Parathyroid adenoma (tissue), 2 donors: ENCODE results near the gene ST3GAL4.

Source experiments
- H2AFZ ChIP-seq: fragments of 300-600 bp; sonication (generic); one replicate; pipeline ENCODE4 v1.7.0; 2017; ENCODE audit warnings: antibody characterized with exemption, mild to moderate bottlenecking
- H3K27ac ChIP-seq: fragments of 300-600 bp; sonication (generic); one replicate; pipeline ENCODE4 v1.7.0; 2017
- H3K27me3 ChIP-seq: fragments of 300-600 bp; sonication (generic); one replicate; pipeline ENCODE4 v1.7.0; 2017; ENCODE audit warnings: low read length; ENCODE audit not compliant: control insufficient read depth, insufficient read depth
- H3K36me3 ChIP-seq: fragments of 300-600 bp; sonication (generic); one replicate; pipeline ENCODE4 v1.7.0; 2017; ENCODE audit warnings: low read length; ENCODE audit not compliant: control insufficient read depth, insufficient read depth
- H3K4me1 ChIP-seq: fragments of 300-600 bp; sonication (generic); one replicate; pipeline ENCODE4 v1.7.0; 2017; ENCODE audit warnings: control low read depth
- H3K4me2 ChIP-seq: fragments of 300-600 bp; sonication (generic); one replicate; pipeline ENCODE4 v1.7.0; 2017; ENCODE audit warnings: low read length
- H3K4me3 ChIP-seq: fragments of 300-600 bp; sonication (generic); one replicate; pipeline ENCODE4 v1.7.0; 2017; ENCODE audit warnings: low read depth, low read length
- H3K79me2 ChIP-seq: fragments of 300-600 bp; sonication (generic); one replicate; pipeline ENCODE4 v1.7.0; 2017; ENCODE audit warnings: control low read depth
- H3K9ac ChIP-seq: fragments of 300-600 bp; sonication (generic); one replicate; pipeline ENCODE4 v1.7.0; 2017; ENCODE audit warnings: mild to moderate bottlenecking
- H3K9me3 ChIP-seq: fragments of 300-600 bp; sonication (generic); one replicate; pipeline ENCODE4 v1.7.0; 2017; ENCODE audit warnings: low read length; ENCODE audit not compliant: control insufficient read depth
- TF ChIP-seq, protein P1 (sequence below): fragments of 300-600 bp; sonication (generic); IDR thresholded peaks from one replicate; pipeline ENCODE4 v1.7.0; 2017; ENCODE audit warnings: antibody characterized with exemption, mild to moderate bottlenecking
- donor health status: primary hyperparathyroidism.

The ST3GAL4 gene

GRCh38 chr11:126310200-126310991 lies 45.1 kb upstream of the ST3GAL4 start:
- no peak overlapping the region for H3K4me3 ChIP-seq
- H3K27me3 ChIP-seq = no peaks in the 10 kb centered on the region
- H3K4me2 ChIP-seq = no peak overlapping the region
- H3K9ac ChIP-seq = no peak overlapping the region
- no peaks in the 10 kb centered on the region for H3K4me1 ChIP-seq
- no peaks in the 10 kb centered on the region for H3K36me3 ChIP-seq
- H3K9me3 ChIP-seq = no peaks in the 10 kb centered on the region
- no peaks in the 10 kb centered on the region for H3K79me2 ChIP-seq
- TF ChIP-seq, protein P1, sequence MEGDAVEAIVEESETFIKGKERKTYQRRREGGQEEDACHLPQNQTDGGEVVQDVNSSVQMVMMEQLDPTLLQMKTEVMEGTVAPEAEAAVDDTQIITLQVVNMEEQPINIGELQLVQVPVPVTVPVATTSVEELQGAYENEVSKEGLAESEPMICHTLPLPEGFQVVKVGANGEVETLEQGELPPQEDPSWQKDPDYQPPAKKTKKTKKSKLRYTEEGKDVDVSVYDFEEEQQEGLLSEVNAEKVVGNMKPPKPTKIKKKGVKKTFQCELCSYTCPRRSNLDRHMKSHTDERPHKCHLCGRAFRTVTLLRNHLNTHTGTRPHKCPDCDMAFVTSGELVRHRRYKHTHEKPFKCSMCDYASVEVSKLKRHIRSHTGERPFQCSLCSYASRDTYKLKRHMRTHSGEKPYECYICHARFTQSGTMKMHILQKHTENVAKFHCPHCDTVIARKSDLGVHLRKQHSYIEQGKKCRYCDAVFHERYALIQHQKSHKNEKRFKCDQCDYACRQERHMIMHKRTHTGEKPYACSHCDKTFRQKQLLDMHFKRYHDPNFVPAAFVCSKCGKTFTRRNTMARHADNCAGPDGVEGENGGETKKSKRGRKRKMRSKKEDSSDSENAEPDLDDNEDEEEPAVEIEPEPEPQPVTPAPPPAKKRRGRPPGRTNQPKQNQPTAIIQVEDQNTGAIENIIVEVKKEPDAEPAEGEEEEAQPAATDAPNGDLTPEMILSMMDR = peak; percentile 60
- no peak overlapping the region for H2AFZ ChIP-seq
- H3K27ac ChIP-seq = no peak overlapping the region

DNA sequence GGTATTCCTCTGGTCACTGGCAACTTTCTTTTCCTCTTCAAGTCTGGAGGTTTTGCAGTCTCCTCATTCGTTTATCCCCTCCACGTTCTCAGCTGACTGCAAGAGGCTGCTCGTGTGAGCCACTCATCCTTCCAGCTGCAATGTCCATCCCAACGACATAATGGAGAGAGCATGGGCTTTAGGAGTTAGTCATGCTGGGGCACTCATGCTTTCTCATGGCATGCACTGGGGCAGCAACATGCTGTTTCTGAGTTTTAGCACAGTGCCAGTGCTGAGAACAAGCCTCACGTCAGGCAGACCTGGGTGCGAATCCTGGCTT lies 44.5 kb upstream of the ST3GAL4 start:
- H3K9ac ChIP-seq = no peak overlapping the region
- H2AFZ ChIP-seq = no peak overlapping the region

DNA sequence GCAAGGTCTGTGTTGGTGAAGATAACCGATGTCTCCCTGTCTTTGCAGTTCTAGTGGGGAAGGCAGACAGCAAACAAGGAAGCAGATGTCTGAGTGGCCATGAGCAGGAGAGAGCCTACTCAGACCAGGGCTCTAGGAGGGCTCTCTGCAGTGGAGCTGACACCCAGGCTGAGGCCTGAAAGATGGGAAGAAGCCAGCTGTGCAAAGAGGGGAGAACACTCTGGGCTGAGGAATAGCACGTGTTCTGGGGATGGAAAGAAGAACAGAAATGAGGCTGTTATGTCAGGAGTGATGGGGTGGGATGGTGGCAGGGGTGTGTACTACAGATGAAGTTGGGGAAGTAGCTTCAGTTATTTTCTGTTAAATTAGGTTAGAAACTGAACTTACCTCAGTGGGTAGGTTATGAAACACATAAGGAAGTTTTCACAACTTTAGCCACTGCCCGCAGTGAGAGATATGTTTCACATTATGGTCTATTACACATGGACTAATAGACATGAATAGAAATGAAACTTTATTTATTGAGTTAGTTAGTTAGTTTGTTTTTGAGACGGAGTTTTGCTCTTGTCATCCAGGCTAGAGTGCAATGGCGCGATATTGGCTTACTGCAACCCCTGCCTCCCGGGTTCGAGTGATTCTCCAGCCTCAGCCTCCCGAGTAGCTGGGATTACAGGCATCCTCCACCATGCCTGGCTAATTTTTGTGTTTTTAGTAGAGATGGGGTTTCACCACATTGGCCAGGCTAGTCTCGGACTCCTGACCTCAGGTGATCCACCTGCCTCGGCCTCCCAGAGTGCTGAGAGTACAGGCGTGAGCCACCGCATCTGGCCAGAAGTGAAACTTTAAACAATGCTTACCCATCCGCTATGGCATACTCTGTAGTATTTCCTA lies 43.8 kb upstream of the ST3GAL4 start:
- H3K79me2 ChIP-seq = no peaks in the 10 kb centered on the region
- H3K27me3 ChIP-seq = no peaks in the 10 kb centered on the region
- H3K36me3 ChIP-seq = no peaks in the 10 kb centered on the region
- no peaks in the 10 kb centered on the region for H3K9me3 ChIP-seq
- no peak overlapping the region for H3K27ac ChIP-seq
- no peak overlapping the region for H3K4me3 ChIP-seq
- TF ChIP-seq, protein P1 = no peak
- no peak overlapping the region for H3K4me2 ChIP-seq
- no peaks in the 10 kb centered on the region for H3K4me1 ChIP-seq
- H2AFZ ChIP-seq = no peak overlapping the region
- no peak overlapping the region for H3K9ac ChIP-seq

More for the DNA sequence above, 44.5 kb upstream of the ST3GAL4 start:
- Histone ChIP-seq H3K27ac (no peak overlapping the region), H3K36me3 (no peaks in the 10 kb centered on the region), H3K4me1 (no peaks in the 10 kb centered on the region), H3K4me2 (no peak overlapping the region), H3K4me3 (no peak overlapping the region), H3K27me3 (no peaks in the 10 kb centered on the region), H3K79me2 (no peaks in the 10 kb centered on the region), H3K9me3 (no peaks in the 10 kb centered on the region)
- TF ChIP-seq, protein P1 = no peak

DNA sequence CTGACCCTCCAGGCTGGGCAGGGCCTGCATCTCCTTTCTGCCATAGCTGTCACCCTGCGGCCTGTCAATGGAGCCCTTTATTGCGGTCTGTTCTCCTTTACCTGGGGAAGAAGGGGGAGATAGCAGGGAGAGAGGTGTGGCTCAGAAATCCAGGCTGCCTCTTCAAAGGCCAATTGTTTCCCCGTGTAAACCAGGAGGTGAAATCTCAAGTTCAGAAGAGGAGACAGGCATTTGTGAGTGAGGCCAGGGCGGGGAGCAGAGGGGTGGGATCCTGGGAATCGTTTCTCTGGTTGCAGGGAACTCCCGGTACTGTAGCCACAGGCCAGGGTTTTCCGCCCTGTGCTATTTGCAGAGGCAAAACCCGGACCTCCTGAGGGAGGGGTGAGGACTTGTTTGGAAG lies 42.5 kb upstream of the ST3GAL4 start:
- Histone ChIP-seq H3K79me2 (no peaks in the 10 kb centered on the region), H3K4me1 (no peaks in the 10 kb centered on the region), H3K4me3 (no peak overlapping the region), H3K36me3 (no peaks in the 10 kb centered on the region), H3K9me3 (no peaks in the 10 kb centered on the region), H3K9ac (no peak overlapping the region), H3K27ac (no peak overlapping the region), H3K27me3 (no peaks in the 10 kb centered on the region), H2AFZ (no peak overlapping the region), H3K4me2 (no peak overlapping the region)
- TF ChIP-seq, protein P1 = no peak
